GM18499 (cell line): ENCODE data around the gene RIMBP2.

Source experiments
- ATAC-seq: cut with Tn5 transposase; IDR thresholded peaks from one replicate; pipeline ENCODE4 v1.9.1; 2021; ENCODE audit warnings: moderate number of reproducible peaks; ENCODE audit not compliant: insufficient read depth, unreplicated experiment

The RIMBP2 gene

DNA sequence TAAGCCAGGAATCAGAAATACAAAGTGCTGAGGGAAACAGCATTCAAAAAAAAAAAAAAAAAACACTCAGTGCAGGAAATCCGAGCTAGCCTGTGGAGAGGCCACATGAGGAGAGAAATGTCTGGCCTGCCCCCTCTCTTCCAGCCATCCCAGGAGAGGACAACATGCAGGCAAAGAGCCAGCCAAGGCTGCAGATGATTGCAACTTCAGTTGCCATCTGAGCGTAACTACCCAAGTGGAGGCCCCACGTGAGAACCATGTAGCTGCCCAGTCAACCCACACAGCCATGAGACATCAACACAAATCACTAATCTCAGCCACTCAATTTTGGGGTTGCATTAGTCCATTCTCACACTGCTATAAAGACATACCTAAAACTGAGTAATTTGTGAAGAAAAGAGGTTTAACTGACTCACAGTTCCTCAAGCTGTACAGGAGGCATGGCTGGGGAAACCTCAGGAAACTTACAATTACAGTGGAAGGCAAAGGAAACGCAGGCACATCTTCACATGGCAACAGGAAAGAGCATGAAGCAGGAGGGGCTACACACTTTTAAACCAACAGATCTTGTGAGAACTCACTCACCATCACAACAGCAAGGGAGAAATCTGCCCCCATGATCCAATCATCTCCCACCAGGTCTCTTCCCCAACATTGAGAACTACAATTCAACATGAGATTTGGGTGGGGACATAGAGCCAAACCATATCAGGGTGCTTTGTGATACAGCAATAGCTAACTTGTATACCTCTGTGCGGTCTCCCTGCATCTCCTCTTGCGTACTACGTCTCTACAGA lies 217.3 kb downstream of the RIMBP2 start:
- no peak for ATAC-seq

GRCh38 chr12:130497991-130498390 lies 218.1 kb downstream of the RIMBP2 start:
- no peak for ATAC-seq

DNA sequence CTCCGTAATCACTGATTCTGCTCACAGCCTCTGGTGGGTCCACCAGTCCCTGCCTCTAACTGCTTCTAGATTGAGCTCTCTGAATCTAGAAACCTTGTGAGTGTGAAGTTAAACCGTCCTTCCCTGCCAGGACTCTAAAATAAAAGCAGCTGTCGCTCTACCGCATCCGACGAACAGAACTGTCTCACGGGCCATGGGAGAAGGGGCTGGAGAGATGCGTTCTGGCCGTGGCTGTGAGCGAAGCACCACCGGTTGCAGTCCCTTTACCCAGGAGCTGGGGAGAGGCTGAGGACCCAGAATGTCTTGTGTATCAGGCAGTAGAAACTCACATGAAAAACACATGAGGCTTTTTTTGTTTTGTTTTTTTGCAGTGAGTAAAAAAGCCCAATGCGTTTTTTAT lies 218.8 kb downstream of the RIMBP2 start:
- ATAC-seq, result no peak

- ATAC-seq, result no peak
Measured at GRCh38 chr12:130496516-130497120, 219.5 kb downstream of the RIMBP2 start.

DNA sequence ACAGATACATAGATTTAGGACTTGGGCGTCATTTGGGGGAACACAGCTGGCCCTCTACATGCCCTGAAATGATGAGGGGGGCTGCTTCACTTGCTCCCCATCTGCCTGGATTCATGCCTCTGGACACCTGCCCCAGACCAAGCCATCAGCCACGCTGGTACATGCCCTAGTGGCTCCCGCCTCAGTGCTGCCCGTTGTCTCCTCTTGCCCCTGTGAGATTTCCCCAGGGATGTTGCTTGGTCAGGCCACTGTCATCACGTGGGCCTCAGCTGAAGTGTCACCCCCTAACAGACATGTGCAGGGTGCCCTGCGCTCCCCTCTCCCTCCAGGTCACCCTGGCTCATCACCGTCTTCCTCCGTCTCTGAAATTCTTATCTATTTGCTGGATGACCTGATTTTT lies 220.9 kb downstream of the RIMBP2 start:
- no peak for ATAC-seq

GRCh38 chr12:130494736-130495135 lies 221.4 kb downstream of the RIMBP2 start:
- no peak for ATAC-seq

DNA sequence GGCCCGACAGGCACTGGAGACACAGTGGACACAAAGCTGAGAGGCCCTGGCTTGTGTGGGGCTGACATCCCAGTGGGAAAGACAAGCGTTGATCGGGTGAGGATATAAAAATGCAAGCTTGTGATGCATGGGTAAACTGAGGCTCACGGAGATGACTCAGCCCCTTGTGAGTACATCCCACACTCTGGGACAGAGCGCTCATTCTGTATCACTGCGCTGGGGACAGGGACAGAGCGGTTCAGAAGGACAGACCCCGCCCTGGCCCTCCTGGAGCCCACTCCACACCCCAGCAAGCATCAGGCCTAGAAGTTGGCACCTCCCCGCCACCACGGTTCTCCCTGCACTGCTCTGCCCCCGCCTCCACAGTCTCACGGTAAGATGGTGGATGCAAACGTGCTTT lies 222.1 kb downstream of the RIMBP2 start:
- ATAC-seq, result no peak

GRCh38 chr12:130491421-130492357 lies 224.4 kb downstream of the RIMBP2 start:
- no peak for ATAC-seq

DNA sequence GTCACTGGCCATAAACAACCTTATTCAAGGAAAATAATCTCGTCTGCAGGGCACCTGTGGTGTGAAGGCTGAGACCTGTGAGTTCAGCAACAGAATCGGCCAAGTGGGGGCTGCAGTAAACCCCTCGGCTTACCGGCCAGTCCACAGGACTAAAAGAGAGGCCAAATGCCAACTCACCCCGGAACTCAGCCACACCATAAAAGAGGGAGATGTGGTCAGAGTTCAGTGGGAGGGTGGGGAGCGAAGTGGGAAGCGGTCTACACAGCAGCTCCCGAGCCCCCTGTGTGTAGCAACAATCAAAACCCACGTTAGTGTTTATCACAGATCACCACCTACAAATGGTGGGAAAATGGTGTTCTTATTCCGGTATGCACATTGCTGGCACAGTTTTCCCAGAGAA lies 225.4 kb downstream of the RIMBP2 start:
- ATAC-seq, result no peak

- no peak for ATAC-seq
Measured at GRCh38 chr12:130489293-130489692, 226.8 kb downstream of the RIMBP2 start.

- ATAC-seq, result no peak
Measured at GRCh38 chr12:130488358-130488710, 227.8 kb downstream of the RIMBP2 start.

- no peak for ATAC-seq
Measured at GRCh38 chr12:130487636-130488357, 228.3 kb downstream of the RIMBP2 start.

GRCh38 chr12:130486891-130487416 lies 229.1 kb downstream of the RIMBP2 start:
- ATAC-seq, result no peak

GRCh38 chr12:130486146-130486435 lies 230.0 kb downstream of the RIMBP2 start:
- ATAC-seq, result no peak

DNA sequence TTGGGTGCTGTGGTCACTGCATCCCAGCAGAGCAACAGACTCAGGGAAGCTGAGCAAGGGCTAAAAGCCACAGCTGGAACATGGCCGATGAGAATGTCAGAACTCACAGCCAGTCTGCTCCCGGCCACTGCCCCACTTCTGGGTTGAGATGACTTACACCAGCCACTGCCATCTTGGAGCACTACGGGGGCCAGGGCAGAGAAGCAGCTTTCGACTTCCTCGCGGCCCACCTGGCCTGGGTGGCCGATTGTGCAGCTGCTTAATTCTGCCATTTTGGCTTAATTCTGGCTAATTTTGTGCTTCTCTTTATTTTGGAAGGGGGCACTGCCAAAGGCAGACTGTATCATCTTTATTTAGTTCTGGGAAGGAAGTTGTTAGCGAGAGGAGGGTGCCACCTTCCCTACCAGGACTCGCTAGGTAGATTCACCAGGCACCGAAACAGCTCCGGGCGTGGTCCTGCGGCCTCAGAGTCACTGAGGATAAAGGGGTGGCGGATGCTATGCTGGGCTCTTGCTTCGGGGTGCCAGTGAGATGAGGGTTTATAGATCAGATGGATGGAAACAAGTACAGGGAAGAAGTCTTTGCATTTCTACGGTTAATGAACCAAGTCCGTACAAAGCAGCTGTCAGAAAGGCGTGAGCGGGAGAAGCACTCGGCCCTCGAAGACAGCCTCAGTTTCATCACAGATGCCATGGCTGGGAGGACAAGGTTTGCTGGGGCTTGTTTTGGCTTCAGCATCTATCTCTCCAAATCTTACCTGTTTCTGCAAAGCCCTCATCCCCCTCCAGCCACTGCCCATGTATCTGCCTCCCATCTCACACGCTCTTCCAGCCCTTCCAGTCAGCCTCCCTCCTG lies 230.6 kb downstream of the RIMBP2 start:
- ATAC-seq, result no peak

DNA sequence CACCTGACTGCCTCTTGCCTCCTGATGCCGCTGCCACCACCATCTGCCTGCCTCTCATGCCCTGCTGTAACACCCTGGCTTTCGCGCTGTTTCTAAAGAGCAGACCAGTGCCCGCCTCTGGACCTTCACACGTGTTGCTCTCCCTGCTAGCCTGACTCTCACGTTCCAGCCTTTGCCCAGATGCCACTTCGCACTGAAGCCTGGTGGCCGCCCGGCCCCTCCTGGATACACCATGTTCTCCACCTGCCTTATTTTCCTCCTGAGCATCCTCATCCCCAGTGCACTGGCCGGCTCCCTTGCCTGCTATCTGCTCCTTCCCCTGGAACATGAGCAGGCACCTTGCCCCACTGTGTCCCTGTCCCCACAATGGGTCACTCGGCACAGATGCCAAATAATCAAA lies 231.9 kb downstream of the RIMBP2 start:
- no peak for ATAC-seq

DNA sequence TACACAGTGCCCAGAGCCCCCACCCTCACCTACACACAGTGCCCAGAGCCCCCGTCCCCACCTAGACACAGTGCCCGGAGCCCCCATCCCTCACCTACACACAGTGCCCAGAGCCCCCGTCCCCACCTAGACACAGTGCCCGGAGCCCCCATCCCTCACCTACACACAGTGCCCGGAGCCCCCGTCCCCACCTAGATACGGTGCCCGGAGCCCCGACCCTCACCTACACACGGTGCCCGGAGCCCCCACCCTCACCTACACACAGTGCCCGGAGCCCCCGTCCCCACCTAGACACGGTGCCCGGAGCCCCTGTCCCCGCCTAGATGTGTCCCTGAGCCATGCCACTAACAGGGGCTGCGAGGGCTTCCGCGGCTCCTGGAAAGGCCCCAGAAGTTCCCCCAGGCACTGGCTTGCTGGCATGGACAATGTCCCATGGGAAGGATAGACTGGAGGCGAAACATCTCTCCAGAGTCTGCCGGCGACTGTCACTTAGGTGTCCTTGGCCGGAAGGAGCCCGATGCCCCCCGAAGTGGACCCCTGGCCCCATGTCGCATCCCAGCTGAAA lies 232.4 kb downstream of the RIMBP2 start:
- no peak for ATAC-seq

- no peak for ATAC-seq
Measured at GRCh38 chr12:130482448-130482847, 233.7 kb downstream of the RIMBP2 start.

DNA sequence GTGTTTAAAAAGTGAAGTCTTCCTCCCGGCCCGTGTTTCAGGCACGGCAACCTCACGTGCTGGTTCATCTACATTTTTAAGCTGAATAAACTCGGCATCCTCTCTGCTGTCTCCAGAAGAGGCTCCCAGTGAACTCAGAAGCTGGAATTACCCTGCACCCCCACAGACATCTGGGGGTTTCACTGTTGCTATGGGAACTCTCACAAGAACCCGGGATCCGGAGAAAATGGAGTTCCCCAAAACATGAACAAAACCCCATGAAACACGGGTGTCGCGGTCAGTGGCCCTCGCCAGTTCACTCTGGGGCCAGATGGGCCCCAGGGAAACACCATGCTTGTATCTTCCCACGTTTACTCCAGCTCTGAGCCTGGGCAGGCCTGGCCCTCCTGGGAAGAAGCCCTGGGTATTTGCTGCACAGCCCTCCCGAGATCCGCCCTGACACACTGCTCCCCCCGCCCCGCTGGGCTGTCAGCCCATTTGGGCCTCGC lies 234.7 kb downstream of the RIMBP2 start:
- ATAC-seq, result no peak
